ENCODE data around the gene INAVA. TPM values are rescaled to one million over a fixed set of nuclear protein-coding genes. Genes with fewer than 3 reads are reported as not detected.

The INAVA gene
- total RNA-seq, 1 donor from 2014 or later = 5.0 TPM

DNA sequence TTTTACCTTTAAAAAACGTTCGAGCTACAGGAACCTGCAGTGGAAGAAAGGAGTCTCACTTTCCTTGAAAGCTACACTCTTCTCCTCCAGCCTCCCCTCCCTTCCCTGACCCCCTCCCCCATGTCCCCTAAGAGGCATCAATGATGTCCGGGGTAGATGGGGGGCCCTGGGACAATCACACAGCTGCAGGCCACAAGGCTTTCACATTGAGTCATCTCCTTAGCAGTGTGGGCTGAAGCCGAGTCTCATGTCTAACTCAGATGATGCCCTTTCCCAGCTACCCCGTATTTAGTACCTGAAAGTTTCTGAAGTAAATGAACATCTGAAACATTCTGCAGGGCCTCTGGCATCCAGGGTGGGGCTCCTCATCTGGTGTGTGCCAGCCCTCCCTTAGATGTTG is 28.2 kb upstream of the INAVA start:
- no peak overlapping the region for H3K4me3 Mint-ChIP-seq (ENCODE audit: unreplicated experiment)
- no peak overlapping the region for H3K27ac Mint-ChIP-seq (ENCODE audit: unreplicated experiment)
- H3K9me3 Mint-ChIP-seq (ENCODE audit: low read depth) = no peaks in the 10 kb centered on the region
- no peak for DNase-seq (ENCODE audit: low spot score)
- H3K36me3 Mint-ChIP-seq (ENCODE audit: low read depth) = peaks cover 10% of the 10 kb centered on the region
- peaks cover 19% of the 10 kb centered on the region for H3K4me1 Mint-ChIP-seq (ENCODE audit: low read depth)
- TF ChIP-seq, protein P1, sequence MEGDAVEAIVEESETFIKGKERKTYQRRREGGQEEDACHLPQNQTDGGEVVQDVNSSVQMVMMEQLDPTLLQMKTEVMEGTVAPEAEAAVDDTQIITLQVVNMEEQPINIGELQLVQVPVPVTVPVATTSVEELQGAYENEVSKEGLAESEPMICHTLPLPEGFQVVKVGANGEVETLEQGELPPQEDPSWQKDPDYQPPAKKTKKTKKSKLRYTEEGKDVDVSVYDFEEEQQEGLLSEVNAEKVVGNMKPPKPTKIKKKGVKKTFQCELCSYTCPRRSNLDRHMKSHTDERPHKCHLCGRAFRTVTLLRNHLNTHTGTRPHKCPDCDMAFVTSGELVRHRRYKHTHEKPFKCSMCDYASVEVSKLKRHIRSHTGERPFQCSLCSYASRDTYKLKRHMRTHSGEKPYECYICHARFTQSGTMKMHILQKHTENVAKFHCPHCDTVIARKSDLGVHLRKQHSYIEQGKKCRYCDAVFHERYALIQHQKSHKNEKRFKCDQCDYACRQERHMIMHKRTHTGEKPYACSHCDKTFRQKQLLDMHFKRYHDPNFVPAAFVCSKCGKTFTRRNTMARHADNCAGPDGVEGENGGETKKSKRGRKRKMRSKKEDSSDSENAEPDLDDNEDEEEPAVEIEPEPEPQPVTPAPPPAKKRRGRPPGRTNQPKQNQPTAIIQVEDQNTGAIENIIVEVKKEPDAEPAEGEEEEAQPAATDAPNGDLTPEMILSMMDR (IDR thresholded peaks at IDR 0.05) = no peak
- H3K27me3 Mint-ChIP-seq (ENCODE audit: low read depth) = no peaks in the 10 kb centered on the region

DNA sequence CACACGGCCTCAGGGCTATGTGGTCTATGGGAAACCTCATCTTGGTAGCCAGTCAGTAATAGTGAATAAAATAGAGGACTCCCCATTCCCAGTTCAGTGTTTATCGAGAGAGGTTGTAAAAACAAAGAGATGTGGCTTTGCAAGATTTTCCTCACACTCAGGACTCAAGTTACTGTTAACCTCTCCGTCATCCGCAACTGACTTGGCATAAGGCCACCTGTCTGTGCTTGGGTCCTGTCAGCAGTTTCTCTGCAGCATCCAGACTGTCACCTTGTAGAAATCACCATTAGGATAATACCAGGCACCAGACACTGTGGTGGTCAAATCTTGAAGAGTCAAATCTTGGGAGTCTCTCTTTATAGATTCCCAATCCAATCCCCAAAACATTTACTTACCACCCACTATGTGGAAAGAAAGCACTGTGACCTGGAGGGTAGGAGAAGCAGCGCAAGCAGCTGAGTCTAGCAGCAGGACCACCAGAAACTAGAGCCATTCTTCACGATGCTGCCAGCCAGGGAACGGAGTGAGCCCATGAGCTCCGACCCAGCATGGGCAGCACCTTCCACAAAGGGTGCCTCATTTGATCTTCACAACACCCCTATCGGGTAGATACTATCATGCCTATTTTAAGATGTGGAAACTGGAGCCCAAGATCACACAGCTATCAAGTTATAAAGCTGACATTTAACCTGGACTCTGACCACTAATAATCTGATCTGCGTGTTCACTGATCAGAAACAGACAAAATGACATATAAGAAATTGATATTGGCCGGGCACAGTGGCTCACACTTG is 27.5 kb upstream of the INAVA start:
- Mint-ChIP-seq H3K27me3 (ENCODE audit: low read depth) (no peaks in the 10 kb centered on the region), H3K27ac (ENCODE audit: unreplicated experiment) (peak overlapping the region; percentile 34), H3K9me3 (ENCODE audit: low read depth) (no peaks in the 10 kb centered on the region), H3K4me1 (ENCODE audit: low read depth) (peaks cover 19% of the 10 kb centered on the region), H3K36me3 (ENCODE audit: low read depth) (peaks cover 10% of the 10 kb centered on the region), H3K4me3 (ENCODE audit: unreplicated experiment) (no peak overlapping the region)
- no peak for DNase-seq (ENCODE audit: low spot score)
- TF ChIP-seq, protein P1 (IDR thresholded peaks at IDR 0.05) = no peak

DNA sequence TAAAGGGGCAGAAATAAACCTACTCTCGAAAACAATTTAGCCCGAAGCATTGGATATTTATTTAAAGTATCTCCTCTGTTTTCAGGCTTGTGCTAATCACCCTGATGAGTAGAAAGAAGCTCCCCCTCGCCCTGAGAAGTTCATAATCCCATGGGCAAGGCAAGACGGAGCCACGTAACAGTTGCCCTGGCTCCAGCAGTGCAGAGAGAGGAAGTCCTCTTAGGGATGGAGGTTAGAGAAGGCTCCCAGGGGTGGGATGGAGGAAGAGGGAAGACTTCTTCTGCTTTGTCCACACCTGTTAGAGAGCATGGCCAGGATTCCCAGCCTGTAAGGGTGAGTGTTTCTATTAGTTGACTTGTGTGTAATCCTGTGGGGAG is 25.3 kb upstream of the INAVA start:
- Mint-ChIP-seq H3K4me1 (ENCODE audit: low read depth) (peaks cover 19% of the 10 kb centered on the region), H3K27ac (ENCODE audit: unreplicated experiment) (peak overlapping the region; percentile 24), H3K27me3 (ENCODE audit: low read depth) (no peaks in the 10 kb centered on the region), H3K4me3 (ENCODE audit: unreplicated experiment) (no peak overlapping the region), H3K36me3 (ENCODE audit: low read depth) (peaks cover 7% of the 10 kb centered on the region), H3K9me3 (ENCODE audit: low read depth) (no peaks in the 10 kb centered on the region)
- TF ChIP-seq, protein P1 (IDR thresholded peaks at IDR 0.05) = no peak
- no peak for DNase-seq (ENCODE audit: low spot score)

DNA sequence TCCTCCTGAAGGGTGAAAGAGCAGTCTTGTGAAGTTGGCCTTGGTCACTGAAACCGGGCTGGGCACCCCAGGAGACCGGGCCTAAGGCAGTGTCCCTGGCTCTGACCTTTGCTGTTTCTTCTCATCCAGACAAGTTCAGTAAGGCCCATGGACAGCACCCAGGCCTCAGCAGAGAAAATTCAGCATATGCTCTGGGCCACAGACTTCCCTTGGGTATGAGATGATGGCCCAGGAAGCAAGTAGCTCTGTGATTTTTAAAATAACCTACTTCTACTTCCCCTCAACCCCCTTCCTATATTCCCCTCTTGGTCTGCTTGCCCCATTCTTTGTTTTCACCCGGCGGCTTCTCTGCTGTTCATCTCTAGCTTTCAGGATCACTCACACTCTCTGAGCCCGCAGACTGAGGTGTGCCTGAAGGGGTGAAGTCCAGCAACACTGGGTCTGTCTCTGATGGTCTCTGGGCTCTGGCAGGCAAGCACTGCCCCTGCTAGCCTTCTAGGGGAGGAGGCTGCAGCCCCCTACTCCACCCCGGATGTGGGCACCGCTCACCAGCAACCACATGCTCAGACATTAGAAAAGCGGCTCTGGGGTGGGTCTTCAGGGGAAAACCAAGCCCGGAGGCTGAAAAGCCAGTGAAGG is 24.8 kb upstream of the INAVA start:
- Mint-ChIP-seq H3K27me3 (ENCODE audit: low read depth) (peaks cover 2% of the 10 kb centered on the region), H3K27ac (ENCODE audit: unreplicated experiment) (no peak overlapping the region), H3K9me3 (ENCODE audit: low read depth) (no peaks in the 10 kb centered on the region), H3K4me3 (ENCODE audit: unreplicated experiment) (no peak overlapping the region), H3K4me1 (ENCODE audit: low read depth) (peaks cover 19% of the 10 kb centered on the region), H3K36me3 (ENCODE audit: low read depth) (peaks cover 5% of the 10 kb centered on the region)
- TF ChIP-seq, protein P1 (IDR thresholded peaks at IDR 0.05) = no peak
- DNase-seq (ENCODE audit: low spot score) = no peak

DNA sequence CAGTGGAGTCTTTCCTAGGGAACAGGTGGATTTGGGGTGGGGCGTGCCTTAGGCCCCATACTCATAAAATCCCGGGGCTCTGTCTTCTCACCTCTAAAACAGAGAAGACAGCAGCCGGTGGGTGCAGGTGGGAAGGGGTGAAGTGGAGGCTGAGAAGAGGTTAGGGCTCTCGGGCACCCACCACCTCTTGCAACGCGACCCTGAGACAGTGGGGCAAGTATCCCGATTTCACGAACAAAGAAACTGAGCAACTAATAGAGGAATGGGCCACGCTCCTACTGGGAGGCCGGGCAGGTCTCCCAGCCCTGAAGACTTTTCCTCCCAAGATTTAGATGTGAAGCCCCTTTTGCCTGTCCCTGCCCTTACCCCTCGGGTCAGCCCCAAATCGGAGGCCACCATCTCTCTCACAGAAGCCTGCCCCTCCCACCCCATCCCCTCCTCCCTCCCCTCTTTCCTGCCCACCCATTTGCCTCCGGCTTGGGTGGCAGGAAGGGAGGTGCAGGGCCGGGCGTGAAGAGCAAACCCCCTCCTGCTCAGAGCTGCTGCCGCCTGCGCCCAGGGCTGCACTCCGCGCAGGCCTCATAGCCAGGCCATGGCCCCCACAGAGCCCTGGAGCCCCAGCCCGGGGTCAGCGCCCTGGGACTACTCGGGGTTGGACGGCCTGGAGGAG is 22.1 kb upstream of the INAVA start, which contains the start of gene GPR25:
GPR25 (plus strand) TSS at position 536 of the 670 bp plus-strand sequence; CDS start at position 593, 57 bp downstream.
- Mint-ChIP-seq H3K9me3 (ENCODE audit: low read depth) (no peaks in the 10 kb centered on the region), H3K36me3 (ENCODE audit: low read depth) (no peaks in the 10 kb centered on the region), H3K4me3 (ENCODE audit: unreplicated experiment) (no peak within 1 kb of the TSS), H3K27me3 (ENCODE audit: low read depth) (peaks cover 10% of the 10 kb centered on the region), H3K4me1 (ENCODE audit: low read depth) (peaks cover under 1% of the 10 kb centered on the region), H3K27ac (ENCODE audit: unreplicated experiment) (no peak within 1 kb of the TSS)
- no peak for DNase-seq (ENCODE audit: low spot score)
- TF ChIP-seq, protein P1 (IDR thresholded peaks at IDR 0.05) = no peak

Measured in chondrocyte (in vitro differentiated cells).